ENCODE measurements around the gene PRKG2.

- TF ChIP-seq CTCF (IDR thresholded peaks at IDR 0.05) (no peak), POLR2A (IDR thresholded peaks at IDR 0.05) (no peak)
Observed at GRCh38 chr4:81039351-81039972, 175.6 kb downstream of the PRKG2 start.
